Pons (tissue), 1 donor: ENCODE data around the gene PNPLA5.

Experiments
- DNase-seq: peaks from one replicate; pipeline ENCODE4 v3.0.0-alpha.2; 2016; ENCODE audit warnings: low spot score

The PNPLA5 gene

GRCh38 chr22:43854786-43855271 lies 37.0 kb downstream of the PNPLA5 start:
- no peak for DNase-seq

DNA sequence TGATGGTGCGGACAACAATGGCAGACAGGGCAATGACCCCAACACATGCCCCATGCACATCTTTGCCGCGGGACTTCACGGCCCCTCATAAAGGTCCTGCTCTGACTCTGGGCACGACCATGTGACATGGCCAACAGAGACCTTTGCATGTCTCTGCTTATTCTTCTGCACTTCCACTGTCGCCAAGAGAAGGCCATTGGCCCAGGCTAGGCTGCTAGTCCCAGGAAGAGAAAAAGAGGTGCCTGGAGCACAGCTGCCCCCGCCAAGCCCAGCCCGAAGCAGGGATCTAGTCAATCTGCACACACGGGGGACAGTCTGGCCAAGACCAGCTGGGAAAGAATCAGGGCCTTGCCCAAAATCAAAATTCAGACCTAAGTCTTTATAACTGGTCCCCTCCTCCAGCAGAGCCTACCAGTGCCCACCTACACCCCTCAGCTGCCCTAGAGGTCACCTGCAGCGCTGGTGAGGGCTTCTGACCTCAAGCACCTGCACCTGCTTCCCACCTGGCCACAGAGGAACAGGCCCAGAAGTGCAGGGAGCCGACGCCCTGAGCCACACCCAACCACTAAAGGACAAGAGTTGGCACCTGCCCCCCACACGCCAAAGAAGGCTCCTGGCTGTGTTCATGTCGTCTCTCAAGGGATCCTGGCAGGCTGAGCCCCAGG lies 37.6 kb downstream of the PNPLA5 start:
- no peak for DNase-seq

DNA sequence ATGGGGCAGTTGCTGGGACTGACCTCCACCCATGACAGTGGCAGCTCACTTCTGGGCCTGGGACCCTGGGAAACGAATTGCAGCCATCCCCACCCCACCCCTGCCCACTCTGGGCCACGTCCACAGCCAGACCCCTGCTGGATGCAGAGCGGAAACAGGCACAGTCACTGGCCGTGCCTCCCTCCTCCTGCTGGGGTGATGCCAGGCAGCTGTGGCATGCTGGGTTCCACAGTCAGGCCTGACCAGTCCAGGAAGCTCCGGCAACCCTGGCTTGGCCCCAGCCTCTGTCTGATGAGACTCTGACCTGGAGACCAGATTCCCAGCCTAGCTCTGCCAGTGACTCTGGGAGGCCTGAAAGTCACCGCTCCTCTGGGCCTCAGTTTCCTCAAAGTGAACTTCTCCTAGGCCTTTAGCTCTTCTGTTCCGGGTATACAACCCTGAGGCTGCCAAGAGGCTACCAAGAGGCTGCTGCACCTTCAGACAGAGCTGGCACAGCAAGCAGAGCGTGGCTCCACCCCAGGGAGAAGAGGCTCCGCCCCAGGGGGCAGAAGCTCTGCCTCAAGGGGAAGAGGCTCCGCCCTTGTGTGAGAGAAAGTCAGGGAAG lies 38.4 kb downstream of the PNPLA5 start:
- DNase-seq = no peak

DNA sequence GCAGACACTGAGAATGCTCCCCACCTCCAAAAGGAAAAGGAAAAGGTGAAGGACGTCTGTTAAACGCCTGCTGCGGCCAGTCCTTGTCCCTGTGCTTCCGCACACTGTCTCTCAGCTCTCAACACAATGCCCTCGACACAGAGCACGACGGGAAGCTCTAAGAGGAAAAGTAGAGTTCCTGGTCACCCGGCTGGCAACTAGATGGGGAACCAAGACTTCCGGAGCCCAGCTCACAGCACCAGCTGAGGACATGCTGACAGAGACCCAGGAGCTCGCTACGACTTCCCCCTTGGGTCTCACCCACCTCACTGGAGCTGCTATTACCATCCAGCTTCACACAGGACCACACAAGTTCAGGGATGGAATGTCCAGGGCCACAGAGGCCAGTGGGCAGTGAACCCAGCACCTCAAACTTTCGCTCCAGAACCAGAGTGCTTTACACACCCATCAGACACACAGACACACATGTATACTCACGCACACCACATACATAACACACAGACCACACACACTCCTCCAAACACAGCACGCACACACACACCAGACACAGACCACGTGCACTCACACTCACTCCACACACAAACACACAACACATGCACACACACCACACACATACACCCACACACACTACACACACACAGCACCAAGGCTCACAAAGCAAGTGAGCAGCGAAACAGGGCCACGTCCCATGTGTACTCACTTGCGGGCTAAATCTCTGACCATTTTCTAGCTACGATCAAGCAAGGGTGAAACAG lies 39.1 kb downstream of the PNPLA5 start:
- DNase-seq = peak; percentile 22

DNA sequence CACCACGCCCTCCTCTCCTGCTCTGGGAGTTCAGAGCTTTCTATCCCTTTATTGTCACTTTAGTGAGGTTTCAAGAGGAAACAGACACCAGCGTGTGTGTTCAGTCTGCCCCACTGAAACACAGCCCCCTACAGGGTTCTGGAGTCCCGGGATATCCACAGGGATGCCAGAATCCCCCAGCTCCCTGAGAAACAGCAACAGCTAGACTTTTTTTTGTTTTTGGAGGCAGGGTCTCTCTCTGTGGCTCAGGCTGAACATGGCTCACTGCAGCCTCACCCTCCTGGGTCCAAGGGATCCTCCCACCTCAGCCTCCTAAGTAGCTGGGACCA lies 39.9 kb downstream of the PNPLA5 start:
- no peak for DNase-seq

GRCh38 chr22:43851058-43851978 lies 40.5 kb downstream of the PNPLA5 start:
- no peak for DNase-seq

GRCh38 chr22:43850529-43850928 lies 41.3 kb downstream of the PNPLA5 start:
- no peak for DNase-seq

GRCh38 chr22:43849731-43850130 lies 42.1 kb downstream of the PNPLA5 start:
- DNase-seq = no peak

DNA sequence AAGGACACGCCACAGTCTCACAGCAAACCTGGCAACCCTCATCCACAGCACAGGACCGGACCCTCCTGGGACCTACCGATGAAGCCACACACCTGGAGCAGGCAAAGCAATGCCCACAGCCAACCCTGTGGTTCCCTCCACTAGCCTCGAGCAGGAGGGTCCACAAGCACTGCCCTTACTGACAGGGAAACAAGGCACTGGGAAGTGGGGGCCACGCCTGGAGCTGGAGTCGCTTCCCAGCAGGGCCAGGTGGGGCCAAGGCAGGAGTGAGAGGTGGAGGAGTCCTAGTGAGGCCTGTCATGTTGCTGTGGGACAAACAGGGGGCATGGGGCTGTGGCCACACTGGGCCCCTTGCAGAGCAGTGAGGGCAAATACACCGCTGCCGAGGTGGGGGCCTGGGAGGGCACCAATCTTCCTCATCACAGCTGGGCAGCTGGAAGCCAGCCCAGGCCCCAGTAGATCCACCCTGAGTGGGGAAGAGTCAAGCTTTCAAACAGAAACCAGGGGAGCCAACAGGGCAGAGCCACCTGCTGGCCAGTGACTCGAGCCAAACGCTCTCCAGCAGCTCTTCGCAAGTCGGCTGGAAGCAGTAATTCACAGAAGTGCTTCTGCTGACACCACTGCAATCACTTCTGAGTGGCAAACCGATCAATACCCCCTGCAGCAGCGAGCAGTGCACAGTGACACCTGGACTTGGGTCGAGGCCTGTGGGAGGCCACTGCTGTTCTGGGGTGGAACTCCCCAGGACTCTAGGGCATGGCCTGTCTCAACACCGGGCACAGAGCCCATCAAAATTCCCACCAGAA lies 43.2 kb downstream of the PNPLA5 start:
- no peak for DNase-seq

GRCh38 chr22:43847376-43848289 lies 44.2 kb downstream of the PNPLA5 start:
- no peak for DNase-seq

- no peak for DNase-seq
Observed at GRCh38 chr22:43846966-43847365, 44.8 kb downstream of the PNPLA5 start.

- no peak for DNase-seq
Observed at GRCh38 chr22:43845981-43846380, 45.8 kb downstream of the PNPLA5 start.

DNA sequence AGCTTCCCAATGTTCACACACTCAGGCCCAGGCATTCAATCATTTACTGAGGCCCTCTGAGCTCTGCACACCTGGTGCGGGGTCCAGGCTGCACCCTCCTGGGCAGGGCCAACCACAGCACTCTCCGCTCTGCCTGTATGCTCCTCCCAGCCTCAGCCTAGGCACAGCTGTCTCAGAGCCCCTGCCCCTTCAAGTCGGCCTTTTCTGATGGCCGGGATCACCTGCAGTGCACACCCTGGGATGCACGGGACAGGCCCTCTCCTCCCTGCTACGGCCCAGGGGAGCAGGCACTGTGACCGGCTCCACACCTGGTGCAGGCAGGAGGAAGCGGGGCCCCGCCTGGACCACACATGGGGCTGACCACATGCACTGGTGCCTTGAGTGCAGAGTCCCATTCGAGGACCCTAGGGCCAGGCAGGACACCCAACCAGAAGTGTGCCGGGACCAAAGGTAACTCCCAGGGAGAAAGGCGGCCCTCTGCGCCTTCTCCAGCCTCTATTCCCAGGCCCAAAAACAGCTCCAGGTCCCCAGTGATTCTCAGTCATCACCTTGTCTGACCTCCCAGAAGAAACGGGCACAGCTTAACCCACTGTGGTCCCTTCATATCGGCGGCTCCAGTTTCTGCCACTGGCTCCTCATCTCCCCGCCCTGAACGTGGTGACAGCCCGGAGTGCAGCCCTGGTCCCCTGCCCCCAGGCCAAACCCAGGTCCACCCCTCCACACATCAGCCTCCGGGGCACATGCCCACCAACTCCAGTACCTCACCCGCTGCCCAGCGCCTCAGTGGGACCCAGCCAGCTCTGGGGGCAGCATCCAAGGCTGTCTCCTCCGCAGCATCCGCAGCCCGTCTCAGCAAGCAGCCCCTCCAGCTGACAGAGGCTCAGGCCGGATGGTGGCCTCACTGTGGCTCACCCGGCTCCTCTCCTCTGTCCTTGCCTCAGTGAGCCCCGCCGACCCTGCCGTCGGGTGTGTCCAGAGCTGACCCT lies 47.0 kb downstream of the PNPLA5 start:
- no peak for DNase-seq

- no peak for DNase-seq
Observed at GRCh38 chr22:43843783-43844530, 47.9 kb downstream of the PNPLA5 start.

DNA sequence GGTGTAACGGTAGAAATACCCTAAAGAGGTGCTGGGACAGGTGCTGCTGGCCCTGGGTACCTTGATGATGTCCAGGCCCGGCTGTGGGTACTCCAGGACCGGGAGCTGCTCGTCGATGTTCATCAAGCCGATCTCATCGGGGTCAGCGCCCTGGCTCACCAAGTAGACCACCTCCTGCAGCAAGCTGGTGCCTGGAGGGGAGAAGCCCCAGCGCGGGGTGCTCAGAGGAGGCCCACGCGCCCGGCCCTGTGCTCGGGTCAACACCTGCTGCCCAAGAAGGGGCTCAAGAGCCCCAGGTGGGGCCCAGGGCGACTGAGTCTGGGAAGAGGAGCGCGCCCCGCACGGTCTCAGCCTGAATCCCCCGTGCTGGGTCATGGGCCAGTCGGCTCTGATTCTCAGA lies 50.1 kb downstream of the PNPLA5 start:
- DNase-seq = no peak

GRCh38 chr22:43840851-43841250 lies 51.0 kb downstream of the PNPLA5 start:
- DNase-seq = no peak

DNA sequence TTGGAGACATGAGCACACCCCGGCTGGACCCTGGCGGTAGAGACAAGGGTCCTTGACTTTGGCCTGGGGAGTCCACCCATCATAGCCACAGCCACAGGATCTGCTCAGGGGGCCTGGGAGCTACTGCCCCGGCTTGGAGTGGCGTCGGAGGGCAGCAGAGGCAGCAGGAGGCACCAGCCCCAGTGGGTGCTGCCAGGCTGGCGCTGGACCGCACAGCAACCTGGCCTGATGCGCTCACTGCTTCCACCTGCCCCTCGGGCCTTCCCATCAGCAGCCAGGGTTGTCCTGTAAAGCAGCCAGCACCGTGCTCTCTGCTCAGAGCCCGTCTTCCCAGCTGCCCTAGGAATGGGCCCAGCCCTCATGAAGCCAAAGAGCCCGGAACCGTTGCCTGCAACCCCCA lies 51.4 kb downstream of the PNPLA5 start:
- DNase-seq = no peak

GRCh38 chr22:43839781-43840180 lies 52.0 kb downstream of the PNPLA5 start:
- no peak for DNase-seq
